Jurkat, Clone E6-1 (cell line): ENCODE data around the gene CACNA2D1. TPM values are rescaled to one million over a fixed set of nuclear protein-coding genes. Genes with fewer than 3 reads are reported as not detected.

Experiments
- DNase-seq: peaks from one replicate; pipeline ENCODE4 v3.0.0-alpha.2; 2011; ENCODE audit warnings: low read depth, low spot score
- H3K4me3 ChIP-seq: 2 replicates; pipeline ENCODE4 v1.5.1; 2011; ENCODE audit warnings: mild to moderate bottlenecking, low read length, control low read depth, moderate library complexity
- polyA plus RNA-seq: library from polyadenylated mRNA; unstranded; fragments of >200 nt; gene quantifications from one replicate; pipeline ENCODE4 v1.2.1, GENCODE V29; 2012; ENCODE audit warnings: missing spikeins; ENCODE audit not compliant: insufficient read length, insufficient read depth

CACNA2D1 gene
- not detected for polyA plus RNA-seq

DNA sequence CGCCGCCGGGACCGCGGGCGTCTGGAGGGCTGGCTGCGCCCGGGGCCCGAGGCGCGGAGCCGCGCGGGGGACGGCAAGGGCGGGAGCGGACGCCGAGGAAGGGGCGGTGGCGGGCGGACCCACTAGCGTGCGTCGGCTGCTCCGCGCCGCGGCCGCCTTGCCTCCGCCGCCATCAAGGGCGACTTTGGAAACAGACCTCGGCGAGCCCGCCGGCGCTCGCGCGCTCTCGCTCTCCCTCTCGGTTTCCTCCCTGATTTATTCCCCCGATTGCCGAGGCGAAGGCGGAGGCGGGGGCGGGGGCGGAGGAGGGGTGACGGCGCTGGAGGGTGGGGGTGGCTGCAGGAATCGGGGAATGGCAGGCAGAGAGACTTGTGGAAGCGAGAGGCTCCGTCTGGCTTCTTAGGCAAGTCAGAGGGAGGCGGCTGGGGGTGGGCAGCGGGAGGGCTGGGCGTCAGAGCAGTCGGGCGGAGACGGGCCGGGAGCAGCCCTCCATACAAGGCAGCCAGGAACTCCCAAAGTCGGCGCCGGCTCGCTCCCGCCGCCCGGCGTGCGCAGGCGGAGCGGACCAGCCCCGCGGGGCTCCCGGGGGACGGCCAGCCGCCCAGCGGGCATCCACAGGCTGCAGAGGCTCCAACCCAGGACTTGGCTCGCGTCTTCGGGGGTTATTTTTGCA is at the start of gene CACNA2D1:
CACNA2D1 (minus strand) TSS at position 231 of the 673 bp plus-strand sequence.
- DNase-seq, result no peak
- H3K4me3 ChIP-seq, result no peak within 1 kb of the TSS

DNA sequence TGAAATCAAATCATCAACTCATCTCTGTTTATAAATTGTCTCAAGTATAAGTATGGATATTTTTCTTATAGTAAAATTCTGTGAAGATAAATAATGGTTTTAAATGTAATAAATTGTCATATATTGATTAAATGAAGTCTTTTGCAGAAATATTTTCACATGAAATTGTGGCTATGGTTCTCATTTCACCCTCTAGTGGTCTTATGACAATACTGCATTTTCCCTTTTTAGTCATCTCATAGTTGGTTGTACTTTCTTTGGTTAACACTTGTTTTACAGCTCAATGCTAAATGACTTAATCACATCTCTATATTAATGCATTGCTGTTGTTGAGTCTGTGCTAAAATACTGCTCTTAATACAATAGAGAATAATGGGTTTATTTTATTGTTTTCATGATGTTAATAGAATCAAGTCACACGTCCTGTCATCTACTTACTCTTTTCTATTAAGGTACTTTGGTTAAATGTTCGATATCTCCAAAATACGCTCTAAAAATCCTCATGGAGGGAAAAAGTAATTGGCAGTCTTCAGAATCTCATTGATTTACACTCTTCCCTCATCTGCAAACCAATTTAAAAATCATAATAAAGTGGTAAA is 38.0 kb upstream of the CACNA2D1 start:
- H3K4me3 ChIP-seq, result no peak overlapping the region
- DNase-seq, result peak; percentile 6

DNA sequence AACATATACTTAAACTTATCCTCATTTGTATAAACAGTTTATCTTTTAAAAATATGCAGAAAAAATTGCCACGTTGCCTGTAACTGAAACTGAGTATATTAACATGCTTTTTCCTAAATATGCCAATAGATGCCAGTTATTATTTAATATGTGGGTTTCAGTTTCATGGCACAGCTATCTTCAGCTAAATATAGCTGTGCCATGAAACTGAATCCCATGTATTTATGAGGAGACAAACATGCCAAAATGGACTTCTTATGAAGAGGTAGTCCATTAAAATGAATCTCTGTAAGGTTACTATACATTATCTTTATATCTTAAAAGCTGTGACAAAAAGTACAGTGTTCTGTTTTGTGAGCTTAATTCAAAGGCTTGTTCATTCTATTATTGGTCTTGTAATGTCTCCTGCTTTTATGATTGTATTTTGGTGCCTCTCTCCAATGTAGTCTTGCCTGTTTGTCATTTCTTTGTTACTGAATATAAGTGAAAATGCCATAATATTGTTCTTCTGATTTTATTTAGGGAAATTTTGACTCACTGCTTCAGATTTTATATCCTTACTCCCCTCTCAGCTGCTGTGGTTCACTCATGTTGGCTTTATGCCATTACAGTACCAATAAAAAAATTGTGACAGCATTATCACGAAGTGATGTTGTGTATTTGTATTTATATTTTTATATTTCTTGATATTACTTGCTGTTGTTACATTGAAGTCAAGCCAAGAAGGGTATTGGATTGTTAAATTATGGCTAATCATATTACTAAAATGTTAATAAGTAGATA is 34.3 kb upstream of the CACNA2D1 start:
- no peak for DNase-seq
- no peak overlapping the region for H3K4me3 ChIP-seq

- no peak overlapping the region for H3K4me3 ChIP-seq
- DNase-seq, result no peak
These were observed 29.4 kb upstream of the CACNA2D1 start for GRCh38 chr7:82472966-82473365.

- DNase-seq, result no peak
- no peak overlapping the region for H3K4me3 ChIP-seq
These were observed 27.9 kb upstream of the CACNA2D1 start for GRCh38 chr7:82471351-82472020.

DNA sequence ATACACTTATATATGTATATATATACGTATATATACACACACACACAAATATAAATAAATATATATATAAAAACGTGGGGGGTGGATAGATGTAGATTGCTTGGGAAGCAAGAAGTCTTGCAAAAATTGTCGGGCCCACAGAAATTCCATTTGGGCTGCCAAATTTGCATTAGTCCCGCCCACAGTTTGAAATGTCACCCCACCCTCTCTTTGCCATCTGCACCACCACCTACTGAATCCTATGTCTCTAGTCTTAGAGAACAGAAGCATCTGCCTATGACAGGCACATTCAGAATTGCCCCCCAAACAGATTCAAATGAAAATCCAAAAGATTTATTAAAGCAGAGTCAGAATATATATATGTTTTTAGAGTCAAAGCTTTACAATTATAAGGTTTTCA is 25.6 kb upstream of the CACNA2D1 start:
- H3K4me3 ChIP-seq, result no peak overlapping the region
- DNase-seq, result no peak

DNA sequence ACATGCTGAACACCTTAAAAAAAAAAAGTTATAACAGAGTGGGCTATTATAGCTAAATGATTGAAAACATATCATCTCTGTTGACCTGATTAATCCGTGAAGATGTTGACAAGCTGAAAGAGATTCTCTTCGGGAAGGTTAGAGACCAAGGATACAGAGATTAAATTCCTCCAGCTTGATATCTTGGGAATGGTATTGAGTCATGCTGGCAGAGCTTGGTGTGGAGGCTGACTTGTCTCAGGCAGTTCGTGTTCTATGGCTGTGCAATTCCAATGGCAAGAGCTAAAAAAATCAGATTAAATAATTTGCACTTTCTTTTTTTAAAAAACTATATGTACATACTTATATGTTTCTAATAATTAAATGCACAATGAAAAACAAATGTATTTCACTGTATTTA is 24.9 kb upstream of the CACNA2D1 start:
- no peak for DNase-seq
- no peak overlapping the region for H3K4me3 ChIP-seq

- no peak for DNase-seq
These were observed 23.4 kb upstream of the CACNA2D1 start for GRCh38 chr7:82467020-82467419.

GRCh38 chr7:82464372-82464771 is 20.8 kb upstream of the CACNA2D1 start:
- no peak for DNase-seq
- no peak overlapping the region for H3K4me3 ChIP-seq

More at GRCh38 chr7:82467020-82467419, 23.4 kb upstream of the CACNA2D1 start:
- no peak overlapping the region for H3K4me3 ChIP-seq

DNA sequence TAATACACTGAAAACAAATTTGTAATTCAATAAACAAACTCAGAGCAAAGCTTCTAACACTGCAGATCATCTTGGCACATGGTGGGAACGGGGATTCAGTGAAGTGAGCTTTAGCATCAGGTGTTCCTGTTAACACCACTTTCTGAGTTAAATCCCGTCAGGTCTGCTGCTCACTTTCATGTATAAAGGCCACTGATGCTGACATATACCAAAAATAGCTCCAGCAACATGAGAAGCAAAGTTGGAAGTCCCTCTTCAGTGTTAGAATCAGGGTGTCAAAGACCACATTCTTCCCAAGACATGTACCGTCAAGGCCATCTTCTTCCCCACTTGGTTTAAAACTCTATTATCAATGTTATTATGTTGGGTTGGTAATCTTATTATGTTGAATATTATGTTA is 11.7 kb upstream of the CACNA2D1 start:
- DNase-seq, result no peak
- H3K4me3 ChIP-seq, result no peak overlapping the region

GRCh38 chr7:82450759-82451158 is 7.2 kb upstream of the CACNA2D1 start:
- no peak overlapping the region for H3K4me3 ChIP-seq
- DNase-seq, result no peak

DNA sequence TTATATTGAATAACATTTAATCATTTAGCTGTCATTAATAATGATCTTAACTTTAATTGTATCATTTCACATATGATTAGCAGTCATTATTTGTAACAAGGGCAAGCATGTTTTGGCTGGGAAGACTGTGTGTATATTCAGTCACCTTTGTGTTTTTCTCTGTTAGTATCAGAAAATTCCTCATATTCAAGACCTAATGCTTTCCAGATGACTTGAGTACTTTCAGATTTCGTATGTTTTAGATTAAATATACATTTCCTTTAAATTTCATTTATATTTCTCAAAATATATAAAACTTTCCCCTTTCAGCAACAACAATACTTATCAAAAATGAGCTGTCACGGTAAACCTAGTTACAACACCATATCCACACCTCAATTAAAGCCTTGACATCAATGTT is 6.3 kb upstream of the CACNA2D1 start:
- no peak for DNase-seq
- no peak overlapping the region for H3K4me3 ChIP-seq

- no peak overlapping the region for H3K4me3 ChIP-seq
- DNase-seq, result no peak
These were observed 3.3 kb upstream of the CACNA2D1 start for GRCh38 chr7:82446897-82447296.

DNA sequence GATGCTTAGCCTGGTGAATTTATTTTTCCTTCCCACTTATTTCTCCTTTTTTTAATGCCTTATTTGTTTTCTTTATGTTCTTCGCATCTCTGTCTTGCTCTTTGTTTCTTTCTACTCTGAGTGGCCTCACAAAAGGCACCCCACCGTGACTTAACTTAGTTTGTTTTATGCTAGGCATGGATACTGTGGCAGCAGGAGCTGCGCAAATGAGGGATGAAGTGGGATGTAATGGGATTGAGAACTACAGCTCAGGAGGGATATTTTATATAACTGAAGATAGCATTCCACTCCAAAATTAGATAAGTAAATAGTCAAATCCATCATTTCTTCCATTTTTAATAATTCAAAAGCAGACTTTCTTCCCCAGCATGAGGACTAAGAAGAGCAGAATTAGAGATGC is 1.7 kb upstream of the CACNA2D1 start:
- no peak for DNase-seq
- H3K4me3 ChIP-seq, result no peak overlapping the region

GRCh38 chr7:82444220-82444909 is 788 bp upstream of the CACNA2D1 start:
- H3K4me3 ChIP-seq, result no peak overlapping the region
- no peak for DNase-seq

DNA sequence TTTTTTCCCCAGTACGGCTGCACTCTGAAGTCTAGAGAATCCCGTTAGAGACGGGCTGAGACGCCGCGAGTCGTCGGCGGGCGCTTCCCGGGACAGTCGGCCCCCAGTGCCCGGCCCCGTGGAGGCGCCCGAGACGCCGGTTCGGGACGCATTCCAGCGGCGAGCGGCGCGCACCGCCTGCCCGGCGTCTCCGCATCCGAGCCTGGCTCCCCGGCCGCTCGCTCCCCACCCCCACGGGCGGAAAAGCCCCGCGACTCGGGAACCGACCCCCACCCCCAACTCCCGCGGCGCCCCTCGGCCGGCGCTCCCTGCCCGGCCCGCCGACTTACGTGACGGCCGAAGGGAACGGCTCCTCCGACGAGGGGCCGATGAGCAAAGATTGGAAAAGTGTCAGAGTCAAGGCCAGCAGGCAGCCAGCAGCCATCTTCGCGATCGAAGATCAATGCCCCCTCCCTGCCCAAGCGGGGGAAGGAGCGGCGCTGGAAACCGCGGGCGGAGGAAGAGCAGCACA is 486 bp downstream of the CACNA2D1 start:
- no peak overlapping the region for H3K4me3 ChIP-seq
- DNase-seq, result no peak

DNA sequence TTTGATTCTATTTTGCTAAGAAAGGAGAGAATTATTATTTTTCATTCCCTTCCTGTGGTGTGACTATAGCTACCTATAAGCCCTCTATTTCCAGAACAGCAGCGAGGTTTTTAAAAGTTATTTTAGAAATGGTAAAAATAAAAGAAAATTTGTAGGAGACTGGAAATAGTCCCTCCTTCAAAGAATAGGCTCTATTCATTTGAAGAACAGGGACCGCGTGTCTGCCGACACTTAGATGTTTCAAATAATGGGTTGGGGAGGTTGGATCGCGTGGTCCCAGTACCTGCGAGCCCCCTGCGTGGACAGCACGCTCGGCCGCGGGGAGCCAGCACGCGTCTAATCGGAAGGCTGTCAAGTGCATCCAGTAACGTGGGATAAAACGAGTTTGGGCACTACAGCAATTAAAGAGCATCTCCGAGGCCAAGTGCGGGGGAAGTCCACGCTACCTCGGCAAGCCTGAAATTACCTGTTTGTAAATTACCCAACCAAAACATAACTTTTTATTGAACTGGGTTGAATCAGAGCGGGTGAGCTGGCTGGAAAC is 1.0 kb downstream of the CACNA2D1 start:
- DNase-seq, result no peak

DNA sequence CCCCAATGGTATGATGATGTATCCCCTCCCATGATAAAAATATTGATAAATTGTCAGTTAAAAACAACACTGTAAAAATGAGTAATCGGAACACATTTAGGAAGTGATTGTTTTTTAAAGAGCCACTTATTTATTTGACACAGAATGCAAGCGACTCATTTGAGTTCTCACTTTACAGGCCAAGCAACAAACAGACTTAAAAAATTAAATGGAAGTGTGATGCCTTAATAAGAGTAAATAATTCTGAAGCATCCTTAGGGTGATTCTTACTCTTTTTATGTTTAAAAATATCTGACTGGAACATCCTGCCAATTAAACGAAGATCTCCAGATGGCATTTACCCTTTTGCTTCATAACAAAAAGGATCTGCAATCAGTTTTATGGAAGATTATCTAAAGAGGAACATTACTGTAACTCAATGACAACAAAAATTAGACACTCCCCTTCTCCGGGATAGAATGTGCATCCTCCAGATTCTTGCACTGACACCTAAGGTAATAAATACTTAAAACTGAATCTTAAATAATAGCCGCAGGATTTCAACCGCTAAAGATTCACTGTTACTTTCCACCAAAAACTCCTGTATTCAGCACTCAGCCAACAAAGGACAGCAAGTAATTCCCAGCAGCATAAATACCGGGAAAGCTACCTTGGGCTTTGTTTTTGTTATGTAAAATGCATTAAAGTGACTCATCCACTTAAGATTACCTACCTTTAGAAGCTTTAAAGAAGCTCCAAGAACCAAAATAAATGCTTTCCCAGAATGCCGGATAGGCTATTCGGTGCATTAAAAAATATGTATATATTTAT is 1.7 kb downstream of the CACNA2D1 start:
- H3K4me3 ChIP-seq, result no peak overlapping the region
- DNase-seq, result no peak

More for the DNA sequence above, 1.0 kb downstream of the CACNA2D1 start:
- H3K4me3 ChIP-seq, result no peak overlapping the region
